AG08395 (cell line): ENCODE data around the gene DNAAF8.

Experiments
- DNase-seq: peaks from one replicate; pipeline ENCODE4 v3.0.0; 2012; ENCODE audit warnings: mixed read lengths, low spot score

Gene DNAAF8

GRCh38 chr16:4734063-4734729 is at the start of gene DNAAF8, which contains the start of gene ANKS3:
Gene DNAAF8 (plus strand): TSS chr16:4734537. CDS start chr16:4736515, 1,978 bp downstream.
Gene ANKS3 (minus strand): TSS chr16:4734271. CDS start chr16:4730149, 4,122 bp downstream.
- peak; percentile 99 for DNase-seq

GRCh38 chr16:4684763-4685162 is 49.6 kb upstream of the DNAAF8 start:
- DNase-seq = no peak

GRCh38 chr16:4685292-4685691 is 49.0 kb upstream of the DNAAF8 start:
- no peak for DNase-seq

- no peak for DNase-seq
Observed at GRCh38 chr16:4685776-4686496, 48.4 kb upstream of the DNAAF8 start.

GRCh38 chr16:4686497-4687210 is 47.7 kb upstream of the DNAAF8 start:
- DNase-seq = no peak

GRCh38 chr16:4687416-4687815 is 46.9 kb upstream of the DNAAF8 start:
- DNase-seq = no peak

- DNase-seq = no peak
Observed at GRCh38 chr16:4687946-4688673, 46.2 kb upstream of the DNAAF8 start.

GRCh38 chr16:4688674-4689045 is 45.7 kb upstream of the DNAAF8 start:
- no peak for DNase-seq

- no peak for DNase-seq
Observed at GRCh38 chr16:4689091-4689671, 45.2 kb upstream of the DNAAF8 start.

GRCh38 chr16:4689864-4690704 is 44.3 kb upstream of the DNAAF8 start:
- DNase-seq = no peak

- no peak for DNase-seq
Observed at GRCh38 chr16:4690946-4691665, 43.2 kb upstream of the DNAAF8 start.

GRCh38 chr16:4691666-4692412 is 42.5 kb upstream of the DNAAF8 start:
- no peak for DNase-seq

GRCh38 chr16:4692460-4693295 is 41.7 kb upstream of the DNAAF8 start:
- DNase-seq = peak; percentile 22

GRCh38 chr16:4693296-4693955 is 40.9 kb upstream of the DNAAF8 start, which contains the start of gene NUDT16L1:
Gene NUDT16L1 (plus strand): TSS chr16:4693562. CDS start chr16:4693727, 165 bp downstream.
- peak; percentile 99 for DNase-seq

GRCh38 chr16:4693956-4694641 is 40.2 kb upstream of the DNAAF8 start:
- DNase-seq = peak; percentile 68

- DNase-seq = peak; percentile 49
Observed at GRCh38 chr16:4694642-4695451, 39.5 kb upstream of the DNAAF8 start.
